Kidney (tissue), 14 donors: ENCODE measurements around the gene PAX3. TPM values are rescaled to one million over a fixed set of nuclear protein-coding genes. Genes with fewer than 3 reads are reported as not detected.

ENCODE experiments used
- DNase-seq, 5 donors: peaks; one replicate each; pipeline ENCODE4 v3.0.0-alpha.2; 2013 to 2020
- FAIRE-seq: peaks from 2 replicates; lab custom pipeline; 2012; peaks lifted over from hg19 to GRCh38; lab: Jason Lieb, UNC
- H3K27ac ChIP-seq, 2 donors: one replicate each; pipeline ENCODE4 v1.7.0; 2013; ENCODE audit warnings: low read depth in 2 of 2, low read length in 2 of 2, inconsistent platforms in 1 of 2
- H3K27me3 ChIP-seq: one replicate; pipeline ENCODE4 v1.7.1; 2013; ENCODE audit warnings: low read length, inconsistent platforms; ENCODE audit not compliant: control insufficient read depth, insufficient read depth
- H3K36me3 ChIP-seq, 3 donors: one replicate each; pipeline versions ENCODE4 v1.7.0 to v1.7.1; 2013; ENCODE audit warnings: low read length in 3 of 3, control low read depth in 1 of 3, inconsistent platforms in 1 of 3; ENCODE audit not compliant: insufficient read depth in 3 of 3, control insufficient read depth in 2 of 3
- H3K4me1 ChIP-seq, 3 donors: one replicate each; pipeline versions ENCODE4 v1.7.0 to v1.7.1; 2013; ENCODE audit warnings: low read length in 3 of 3, inconsistent platforms in 1 of 3, low read depth in 1 of 3; ENCODE audit not compliant: control insufficient read depth in 2 of 3, insufficient read depth in 2 of 3
- H3K4me3 ChIP-seq, 3 donors: one replicate each; pipeline versions ENCODE4 v1.7.0 to v1.8.1; 2013; ENCODE audit warnings: low read length in 3 of 3, control low read depth in 1 of 3, inconsistent platforms in 1 of 3
- H3K9ac ChIP-seq, 3 donors: one replicate each; pipeline versions ENCODE4 v1.7.0 to v1.7.1; 2013; ENCODE audit warnings: low read length in 3 of 3, control low read depth in 1 of 3, inconsistent platforms in 1 of 3
- H3K9me3 ChIP-seq, 3 donors: one replicate each; pipeline versions ENCODE4 v1.7.0 to v1.7.1; 2013; ENCODE audit warnings: low read length in 3 of 3, control low read depth in 1 of 3, inconsistent platforms in 1 of 3; ENCODE audit not compliant: control insufficient read depth in 2 of 3, insufficient read depth in 1 of 3
- CTCF ChIP-seq: IDR thresholded peaks from 3 replicates; pipeline ENCODE4 v1.5.1; 2012; ENCODE audit warnings: mild to moderate bottlenecking, moderate library complexity, borderline replicate concordance; ENCODE audit not compliant: insufficient read depth; ENCODE audit errors: extremely low read depth
- intact Hi-C: fragments of 100-400 bp; cut with DNase I; formaldehyde crosslinking; loops from one replicate; pipeline ENCODE4 v1.11.1; 2022
- polyA plus RNA-seq: library from polyadenylated mRNA; stranded (reverse); fragments of 350-450 nt; fragmentation: Illumina TruSeq; extraction: RNeasy Lipid Tissue Mini Kit (QIAGEN cat#74804); gene quantifications from one replicate; pipeline ENCODE4 v1.2.3, GENCODE V29; 2014; ENCODE audit warnings: low read depth, low replicate concordance; ENCODE audit not compliant: insufficient read depth
- total RNA-seq: library from RNA; stranded (reverse); fragmentation: NEBNext Ultra II Directional; extraction: Animal tissue kit (Norgen Biotek cat#: 25700); gene quantifications from one replicate; pipeline ENCODE4 v1.2.1, GENCODE V29; 2021
- donor health status: control.
- donor health status: control.
- donor health status: control.
- donor health status: control.
- donor health status: control.
- donor health status: DM: yes; HTN: yes; CAD: no.
- donor health status: Normal renal cell carcinoma (clear cell type).

PAX3 gene
- total and polyA plus RNA-seq, 2 donors from 2014 or later, result not detected

- H3K27me3 ChIP-seq, result peaks cover 89% of the 10 kb centered on the region
- H3K27ac ChIP-seq, result no peak overlapping the region
- TF ChIP-seq CTCF, result no peak
- no peaks in the 10 kb centered on the region for H3K9me3 ChIP-seq
- no peak overlapping the region for H3K9ac ChIP-seq
- DNase-seq, result no peak
- H3K4me1 ChIP-seq, result peaks cover 0 to 15% (median 4%) of the 10 kb centered on the region in 3 donors
- intact Hi-C loops, result no loop called here
- no peaks in the 10 kb centered on the region for H3K36me3 ChIP-seq
- H3K4me3 ChIP-seq, result no peak overlapping the region
- no peak for FAIRE-seq
Measured at GRCh38 chr2:222309766-222310165, 11.0 kb upstream of the PAX3 start.

GRCh38 chr2:222309361-222309760, 10.6 kb upstream of the PAX3 start:
- no peak for FAIRE-seq
- Histone ChIP-seq H3K9me3 (no peaks in the 10 kb centered on the region), H3K9ac (no peak overlapping the region), H3K4me3 (no peak overlapping the region), H3K36me3 (no peaks in the 10 kb centered on the region), H3K27ac (no peak overlapping the region), H3K4me1 (peaks cover 0 to 15% (median 4%) of the 10 kb centered on the region in 3 donors), H3K27me3 (peaks cover 89% of the 10 kb centered on the region)
- no peak for DNase-seq
- intact Hi-C loops, result no loop called here
- TF ChIP-seq CTCF, result no peak

GRCh38 chr2:222307978-222308730, 9.4 kb upstream of the PAX3 start:
- Histone ChIP-seq H3K4me3 (no peak overlapping the region), H3K9ac (no peak overlapping the region), H3K27ac (no peak overlapping the region), H3K9me3 (no peaks in the 10 kb centered on the region), H3K4me1 (peaks cover 0 to 15% (median 4%) of the 10 kb centered on the region in 3 donors), H3K36me3 (no peaks in the 10 kb centered on the region), H3K27me3 (peaks cover 88% of the 10 kb centered on the region)
- FAIRE-seq, result no peak
- intact Hi-C loops, result no loop called here
- DNase-seq, result no peak
- no peak for TF ChIP-seq CTCF
